Spinal cord (tissue), 10 donors: ENCODE data around the gene CTBP2. TPM values are rescaled to one million over a fixed set of nuclear protein-coding genes. Genes with fewer than 3 reads are reported as not detected.

Experiments
- DNase-seq, 6 donors: peaks; one replicate each; pipeline versions ENCODE4 v3.0.0 to v3.0.0-alpha.2; 2013 to 2015; ENCODE audit warnings: low spot score in 6 of 6, low read depth in 4 of 6
- H3K27ac ChIP-seq: one replicate; pipeline ENCODE4 v1.5.1; 2013; ENCODE audit warnings: low read depth, low read length, control low read depth
- H3K27me3 ChIP-seq: one replicate; pipeline ENCODE4 v1.6.1; 2013; ENCODE audit warnings: low read length; ENCODE audit not compliant: control insufficient read depth, insufficient read depth
- H3K36me3 ChIP-seq: one replicate; pipeline ENCODE4 v1.6.1; 2013; ENCODE audit warnings: low read length; ENCODE audit not compliant: control insufficient read depth, insufficient read depth
- H3K4me1 ChIP-seq: one replicate; pipeline ENCODE4 v1.6.1; 2013; ENCODE audit warnings: low read length; ENCODE audit not compliant: control insufficient read depth, insufficient read depth
- H3K4me3 ChIP-seq: one replicate; pipeline ENCODE4 v1.5.1; 2013; ENCODE audit warnings: low read depth, low read length, control low read depth
- H3K9me3 ChIP-seq: one replicate; pipeline ENCODE4 v1.6.1; 2013; ENCODE audit warnings: low read length; ENCODE audit not compliant: control insufficient read depth, insufficient read depth
- WGBS: methylation state at CpG from one replicate; pipeline ENCODE4 v1.1.5; 2013; ENCODE audit warnings: missing lambda C conversion rate; ENCODE audit not compliant: insufficient coverage; 5-methylcytosine and 5-hydroxymethylcytosine counted together
- polyA plus RNA-seq, 2 donors: library from polyadenylated mRNA; unstranded; fragments of 120-200 nt; gene quantifications; one replicate each; pipeline ENCODE4 v1.2.1, GENCODE V29; 2013; ENCODE audit not compliant: insufficient read length in 2 of 2
- total RNA-seq, 2 donors: library from RNA; depleted of rRNA in 1 of 2; stranded (reverse); fragments of 120-200 nt in 1 of 2; fragments of >200 nt in 1 of 2; gene quantifications; one replicate each; pipeline versions ENCODE4 v1.2.3 to v1.2.4, GENCODE V29; 2013 to 2014
- donor health status: healthy.

CTBP2 gene
- total and polyA plus RNA-seq, 4 donors = 44.2 to 96.2 (median 83.9) TPM

- Histone ChIP-seq H3K4me1 (peaks cover 22% of the 10 kb centered on the region), H3K4me3 (no peak overlapping the region), H3K27ac (no peak overlapping the region), H3K9me3 (no peaks in the 10 kb centered on the region), H3K36me3 (peaks cover 12% of the 10 kb centered on the region), H3K27me3 (no peaks in the 10 kb centered on the region)
- no peak for DNase-seq
- WGBS = 100% methylated on average over 2 of the region's 3 CpGs
Observed at GRCh38 chr10:125129076-125129458, 31.3 kb downstream of the CTBP2 start.

DNA sequence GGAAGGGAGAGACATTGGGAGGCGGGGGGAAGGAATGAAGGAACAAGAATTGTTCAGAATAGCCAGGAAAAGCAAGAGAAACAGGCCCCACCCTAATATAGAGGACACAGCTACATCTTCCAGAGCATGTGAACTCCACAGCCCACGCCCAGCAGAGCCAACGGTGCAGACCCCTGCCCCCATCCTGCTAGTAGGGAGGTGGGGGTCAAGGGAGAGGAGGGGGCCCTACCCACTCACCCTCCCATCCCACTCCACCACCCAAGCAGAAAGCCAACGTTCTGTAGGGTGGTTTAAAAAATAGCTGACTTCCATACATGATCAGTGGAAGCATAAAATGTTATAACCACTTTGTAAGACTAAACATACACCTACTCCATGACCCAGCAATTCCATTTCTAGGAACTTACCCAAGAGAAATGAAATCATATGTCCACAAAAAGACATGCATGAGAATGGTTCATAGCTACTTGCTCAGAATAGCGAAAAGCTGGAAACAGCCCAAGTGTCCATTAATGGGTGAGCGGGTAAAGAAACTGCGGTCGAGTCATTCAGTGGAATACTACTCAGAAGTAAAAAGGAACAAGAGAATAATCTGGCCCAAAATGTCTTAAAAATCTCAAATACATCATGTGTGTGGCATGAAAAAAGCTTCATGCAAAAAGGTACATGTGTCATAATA lies 31.8 kb downstream of the CTBP2 start:
- peaks cover 25% of the 10 kb centered on the region for H3K4me1 ChIP-seq

GRCh38 chr10:125127986-125128385 lies 32.4 kb downstream of the CTBP2 start:
- H3K4me3 ChIP-seq = no peak overlapping the region
- H3K36me3 ChIP-seq = peaks cover 8% of the 10 kb centered on the region
- H3K4me1 ChIP-seq = peaks cover 24% of the 10 kb centered on the region
- no peaks in the 10 kb centered on the region for H3K27me3 ChIP-seq
- no peak for DNase-seq
- H3K27ac ChIP-seq = no peak overlapping the region
- H3K9me3 ChIP-seq = no peaks in the 10 kb centered on the region
- 93% methylated on average over 3 of the region's 3 CpGs for WGBS

More for the DNA sequence above, 31.8 kb downstream of the CTBP2 start:
- Histone ChIP-seq H3K27ac (no peak overlapping the region), H3K27me3 (no peaks in the 10 kb centered on the region), H3K4me3 (no peak overlapping the region), H3K36me3 (peaks cover 12% of the 10 kb centered on the region), H3K9me3 (no peaks in the 10 kb centered on the region)
- WGBS = 100% methylated on average over 1 of the region's 8 CpGs
- DNase-seq = no peak

- Histone ChIP-seq H3K27ac (no peak overlapping the region), H3K4me3 (no peak overlapping the region), H3K27me3 (no peaks in the 10 kb centered on the region), H3K36me3 (peaks cover 8% of the 10 kb centered on the region), H3K4me1 (peaks cover 30% of the 10 kb centered on the region), H3K9me3 (no peaks in the 10 kb centered on the region)
- no peak for DNase-seq
- 82% methylated on average over 1 of the region's 5 CpGs for WGBS
Observed at GRCh38 chr10:125127110-125127509, 33.3 kb downstream of the CTBP2 start.

DNA sequence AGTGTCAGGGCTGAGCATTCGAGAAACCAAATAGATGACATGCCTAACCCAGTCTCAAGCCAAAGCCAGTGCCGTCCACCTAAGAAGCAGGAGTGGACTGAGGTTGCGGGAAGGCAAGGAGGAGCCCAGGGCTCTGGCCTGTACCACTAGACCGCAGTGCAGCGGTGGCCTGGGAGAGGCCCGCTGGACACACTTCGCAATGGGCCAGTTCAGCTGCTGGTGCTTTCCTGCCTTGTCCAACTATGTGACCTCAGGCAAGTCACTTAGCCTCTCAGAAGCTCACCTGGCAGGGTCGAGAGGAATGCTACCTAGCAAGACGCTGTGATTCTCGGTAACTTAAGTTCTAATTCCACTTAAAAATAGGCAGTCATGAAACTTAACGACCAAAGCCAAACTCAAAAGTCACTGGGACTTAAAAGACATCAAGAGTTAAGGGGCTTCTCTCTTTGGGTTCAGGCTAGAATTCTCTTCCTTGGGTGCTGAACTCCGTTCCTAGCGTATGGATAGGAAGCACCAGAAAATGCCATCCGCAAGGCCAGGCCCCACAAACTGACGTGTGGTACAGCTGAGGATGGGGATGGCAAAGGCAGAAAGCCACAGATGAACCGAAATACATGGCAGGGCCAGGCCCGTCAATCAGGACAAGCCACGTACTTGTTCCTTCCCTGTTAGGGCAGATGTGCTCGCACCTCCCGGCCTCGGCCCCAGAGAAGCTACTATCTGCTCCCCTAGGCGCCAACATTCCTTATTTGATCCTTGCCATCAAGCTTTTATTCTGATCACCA lies 34.2 kb downstream of the CTBP2 start:
- H3K27me3 ChIP-seq = no peaks in the 10 kb centered on the region
- H3K4me1 ChIP-seq = peaks cover 34% of the 10 kb centered on the region

DNA sequence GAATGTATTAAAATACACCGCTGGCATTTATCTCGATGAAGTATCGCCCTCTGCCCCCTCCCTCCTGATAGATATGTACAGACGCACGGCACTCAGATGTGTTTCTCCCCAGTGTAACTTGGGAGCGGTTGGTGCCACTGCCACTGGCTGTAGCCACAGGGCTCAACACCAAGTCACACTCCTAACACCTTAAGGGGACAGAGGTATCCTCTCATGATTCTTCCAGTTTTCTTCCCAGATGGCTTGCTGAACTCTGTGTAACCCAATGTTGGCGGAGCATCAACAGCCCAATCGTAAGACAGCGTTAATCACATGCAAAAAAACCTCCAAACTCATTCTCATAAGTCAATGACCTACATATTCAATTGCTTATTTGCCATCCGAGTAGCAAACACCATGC lies 35.5 kb downstream of the CTBP2 start:
- H3K27me3 ChIP-seq = no peaks in the 10 kb centered on the region
- DNase-seq = peak in 1 of 6 donors; percentile 46
- H3K36me3 ChIP-seq = peaks cover 10% of the 10 kb centered on the region
- H3K9me3 ChIP-seq = no peaks in the 10 kb centered on the region
- peaks cover 47% of the 10 kb centered on the region for H3K4me1 ChIP-seq
- WGBS = 53% methylated on average over 8 of the region's 10 CpGs
- no peak overlapping the region for H3K27ac ChIP-seq
- no peak overlapping the region for H3K4me3 ChIP-seq

More for the DNA sequence above, 34.2 kb downstream of the CTBP2 start:
- Histone ChIP-seq H3K36me3 (peaks cover 11% of the 10 kb centered on the region), H3K9me3 (no peaks in the 10 kb centered on the region), H3K27ac (no peak overlapping the region), H3K4me3 (no peak overlapping the region)
- 95% methylated on average over 22 of the region's 22 CpGs for WGBS
- DNase-seq = no peak

- H3K4me3 ChIP-seq = no peak overlapping the region
- H3K4me1 ChIP-seq = peaks cover 52% of the 10 kb centered on the region
- 22% methylated on average over 8 of the region's 11 CpGs for WGBS
- peak overlapping the region; percentile 89 for H3K27ac ChIP-seq
- no peaks in the 10 kb centered on the region for H3K9me3 ChIP-seq
- H3K27me3 ChIP-seq = no peaks in the 10 kb centered on the region
- H3K36me3 ChIP-seq = peaks cover 6% of the 10 kb centered on the region
- DNase-seq = no peak
Observed at GRCh38 chr10:125124115-125124487, 36.3 kb downstream of the CTBP2 start.

GRCh38 chr10:125123476-125124114 lies 36.8 kb downstream of the CTBP2 start:
- DNase-seq = peak in 4 of 6 donors; percentile 37 to 83 (median 60)
- 36% methylated on average over 13 of the region's 13 CpGs for WGBS
- peaks cover 57% of the 10 kb centered on the region for H3K4me1 ChIP-seq

GRCh38 chr10:125122566-125122965 lies 37.8 kb downstream of the CTBP2 start:
- H3K4me1 ChIP-seq = peaks cover 64% of the 10 kb centered on the region
- H3K36me3 ChIP-seq = peaks cover 6% of the 10 kb centered on the region
- 85% methylated on average over 5 of the region's 8 CpGs for WGBS
- H3K9me3 ChIP-seq = no peaks in the 10 kb centered on the region
- H3K27me3 ChIP-seq = no peaks in the 10 kb centered on the region
- DNase-seq = no peak
- no peak overlapping the region for H3K27ac ChIP-seq
- H3K4me3 ChIP-seq = no peak overlapping the region

More at GRCh38 chr10:125123476-125124114, 36.8 kb downstream of the CTBP2 start:
- Histone ChIP-seq H3K4me3 (no peak overlapping the region), H3K27ac (peak overlapping the region; percentile 89), H3K36me3 (peaks cover 6% of the 10 kb centered on the region), H3K27me3 (no peaks in the 10 kb centered on the region), H3K9me3 (no peaks in the 10 kb centered on the region)
